Heart left ventricle (tissue), 16 donors: ENCODE results near the gene ETNK2. TPM values are rescaled to one million over a fixed set of nuclear protein-coding genes. Genes with fewer than 3 reads are reported as not detected.
"Not testable (repeated sequence)": the region's sequence is repeated elsewhere in the genome, so short reads cannot be mapped to it uniquely, and the experiment has no call there.

ENCODE experiments used
- ATAC-seq, 4 donors: fragments of 200-7000 bp; cut with Tn5 transposase; one replicate each; pipeline ENCODE4 v1.9.1; 2020 to 2022; ENCODE audit warnings: moderate library complexity in 4 of 4, mild to moderate bottlenecking in 3 of 4, moderate number of reproducible peaks in 1 of 4
- DNase-seq, 5 donors: peaks; one replicate each; pipeline ENCODE4 v3.0.0-alpha.2; 2020
- H3K27ac ChIP-seq, 12 donors: fragments of 200-600 bp; sonication (generic) in 4 of 12; one replicate each; pipeline versions ENCODE4 v1.5.0 to v1.8.0; 2016 to 2022; ENCODE audit warnings: mild to moderate bottlenecking in 2 of 12
- H3K27me3 ChIP-seq, 9 donors: fragments of 200-600 bp; sonication (generic) in 2 of 9; one replicate each; pipeline versions ENCODE4 v1.5.1 to v1.8.0; 2016 to 2022; ENCODE audit warnings: mild to moderate bottlenecking in 3 of 9
- H3K36me3 ChIP-seq, 9 donors: fragments of 200-600 bp; sonication (generic) in 2 of 9; one replicate each; pipeline versions ENCODE4 v1.5.0 to v1.8.0; 2018 to 2022; ENCODE audit warnings: mild to moderate bottlenecking in 2 of 9
- H3K4me1 ChIP-seq, 12 donors: fragments of 200-600 bp; sonication (generic) in 4 of 12; one replicate each; pipeline versions ENCODE4 v1.5.0 to v1.8.0; 2016 to 2022; ENCODE audit warnings: mild to moderate bottlenecking in 3 of 12
- H3K4me3 ChIP-seq, 12 donors: fragments of 200-600 bp; sonication (generic) in 4 of 12; one replicate each; pipeline versions ENCODE4 v1.5.0 to v1.8.0; 2017 to 2022; ENCODE audit warnings: mild to moderate bottlenecking in 9 of 12, moderate library complexity in 4 of 12
- H3K9me3 ChIP-seq, 12 donors: fragments of 200-600 bp; sonication (generic) in 4 of 12; one replicate each; pipeline versions ENCODE4 v1.5.0 to v1.8.0; 2016 to 2022; ENCODE audit warnings: mild to moderate bottlenecking in 1 of 12
- CTCF ChIP-seq, 12 donors: fragments of 200-600 bp; sonication (generic) in 4 of 12; IDR thresholded peaks; one replicate each; pipeline versions ENCODE4 v1.5.0 to v1.8.0; 2018 to 2022; ENCODE audit warnings: antibody characterized with exemption in 12 of 12, mild to moderate bottlenecking in 5 of 12
- POLR2A ChIP-seq, 2 donors: fragments of 450-650 bp; IDR thresholded peaks; one replicate each; pipeline ENCODE4 v1.6.1; 2017; ENCODE audit warnings: antibody characterized with exemption in 2 of 2, mild to moderate bottlenecking in 2 of 2, moderate library complexity in 2 of 2
- WGBS, 4 donors: extraction: QIAGEN DNeasy Blood & Tissue Kit in 2 of 4; methylation state at CpG; one replicate each; pipeline versions ENCODE4 v1.1.5 to v1.1.7; 2013 to 2018; 5-methylcytosine and 5-hydroxymethylcytosine counted together
- intact Hi-C, 10 donors: fragments of 100-400 bp; cut with DNase I; formaldehyde crosslinking; loops; one replicate each; pipeline versions ENCODE4 v1.11.1 to v1.14.2; 2022
- polyA plus RNA-seq, 2 donors: library from polyadenylated mRNA; stranded (reverse); fragments of 200-250 nt; gene quantifications; one replicate each; pipeline ENCODE4 v1.2.3, GENCODE V29; 2013
- total RNA-seq, 9 donors: library from RNA; depleted of rRNA in 2 of 9; stranded (reverse); fragments of >200 nt in 2 of 9; fragmentation: NEBNext Ultra II Directional in 3 of 9; extraction: Animal tissue kit (Norgen Biotek cat#: 25700) in 3 of 9; gene quantifications; one replicate each; pipeline versions ENCODE4 v1.1.0 to v1.2.4, GENCODE V29; 2016 to 2023
- donor health status: ischemic (EF 13 %, LVEDD 7.1; RV severe dilation, severe dysfunction).
- donor health status: healthy with polysubstance abuse.
- donor health status: DM: no; HTN: yes; CAD: no.
- donor health status: DM: no; HTN: no; CAD: no.
- donor health status: ischemic (EF 25% LVEDD 6.9; RV normal size, moderate dysfunction).
- donor health status: ischemic (EF 25% LVEDD 5.7; RV mildly dilated, moderate dysfunction).
- donor health status: healthy.
- donor health status: DM: yes; HTN: yes; CAD: no.
- donor health status: ischemic (EF 35%, LVEDD 5.7; RV mildly dilated, moderate dysfunction).
- donor health status: nonischemic (EF 11% LVEDD 7.7; RV severe dilation, severe dysfunction).
- donor health status: DM: yes; HTN: yes; CAD: no.
- donor health status: PGD.
- donor health status: ischemic (EF 29% LVEDD 5.4; RV normal size, mild dysfunction).
- donor health status: nonischemic (EF 23%, LVEDD 6.1; RV moderate dilation, normal function).

ETNK2 gene
- total and polyA plus RNA-seq, 11 donors = 1.1 to 16.3 (median 3.0) TPM

DNA sequence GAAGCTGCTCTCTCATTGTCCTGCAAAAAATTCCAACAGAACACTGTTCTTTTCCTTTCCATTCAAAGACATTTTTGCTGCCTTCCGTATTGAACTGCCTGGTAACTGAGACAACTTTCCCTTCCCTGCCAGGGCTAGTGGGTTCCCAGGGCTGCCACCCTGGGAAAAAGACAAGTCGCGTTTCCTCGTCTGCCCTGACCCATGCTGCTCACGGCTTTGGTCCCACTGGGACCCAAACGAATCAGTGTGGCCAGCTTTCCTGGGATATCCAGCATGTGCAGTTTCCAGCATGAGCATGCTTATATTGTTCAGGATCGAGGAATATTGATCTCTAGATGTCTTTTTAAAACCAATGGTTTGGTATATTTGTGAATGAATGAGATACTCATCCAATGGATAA is 60.8 kb downstream of the ETNK2 start:
- intact Hi-C loops = no loop called here
- ATAC-seq (no peak), DNase-seq (no peak)
- Histone ChIP-seq H3K9me3 (no peaks in the 10 kb centered on the region), H3K27ac (peak overlapping the region in 3 of 12 donors; percentile 13 to 92 (median 52)), H3K4me3 (no peak overlapping the region), H3K27me3 (no peaks in the 10 kb centered on the region), H3K36me3 (no peaks in the 10 kb centered on the region), H3K4me1 (peaks cover 7 to 90% (median 55%) of the 10 kb centered on the region in 12 donors)
- no peak for TF ChIP-seq POLR2A (IDR thresholded peaks at IDR 0.05)
- WGBS, 4 donors = 62 to 81% (median 73%) methylated on average over 7 of the region's 7 CpGs

GRCh38 chr1:204090132-204090531 is 61.7 kb downstream of the ETNK2 start:
- H3K9me3 ChIP-seq, H3K36me3 ChIP-seq, ATAC-seq, intact Hi-C loops, H3K4me3 ChIP-seq, H3K27me3 ChIP-seq, DNase-seq: not testable (repeated sequence)
- 72 to 94% (median 89%) methylated on average over 3 of the region's 3 CpGs for WGBS, 4 donors
- Histone ChIP-seq H3K4me1 (peaks cover 7 to 90% (median 51%) of the 10 kb centered on the region in 12 donors), H3K27ac (peak overlapping the region in 5 of 12 donors; percentile 27 to 92 (median 48))

DNA sequence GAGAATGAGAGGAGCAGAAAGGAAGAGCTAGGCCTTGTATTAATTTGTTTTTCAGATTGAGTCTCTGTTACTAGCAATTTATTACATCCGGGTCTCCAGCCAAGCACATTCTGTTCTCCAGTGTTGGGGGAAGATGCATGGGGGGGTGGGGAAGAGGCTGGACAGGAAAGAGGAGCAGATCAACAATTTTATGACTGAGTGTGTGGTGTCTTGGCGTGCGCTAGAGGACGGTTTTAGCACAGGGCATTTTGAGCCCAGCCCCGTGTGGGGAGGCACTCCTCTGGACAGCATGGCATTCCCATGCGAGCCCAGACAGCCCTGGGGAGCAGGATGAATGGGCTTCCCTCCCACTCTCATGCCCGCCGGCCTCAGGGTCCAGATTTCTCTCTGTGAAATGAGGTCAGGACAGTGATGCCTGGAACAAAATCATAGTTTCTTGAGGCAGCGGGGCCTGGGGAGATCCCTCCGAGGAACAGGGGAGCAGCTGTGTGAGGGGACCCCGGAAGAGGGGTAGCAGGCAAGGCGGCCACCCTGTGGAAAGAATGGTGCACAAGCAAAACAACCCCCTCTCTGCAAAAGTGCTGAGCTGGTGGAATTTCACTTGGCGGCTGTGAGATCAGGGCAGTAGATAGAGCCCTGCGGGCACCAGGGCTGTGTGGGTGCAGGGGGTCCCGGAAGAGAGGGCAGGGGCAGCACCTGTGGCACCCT is 62.6 kb downstream of the ETNK2 start:
- ATAC-seq = peak; percentile 12 to 61 (median 56)
- no peaks in the 10 kb centered on the region for H3K9me3 ChIP-seq
- H3K27me3 ChIP-seq = no peaks in the 10 kb centered on the region
- peaks cover 6 to 90% (median 45%) of the 10 kb centered on the region in 12 donors for H3K4me1 ChIP-seq
- intact Hi-C loops = loop anchor here in 1 of 10 donors (5.0 kb wide), 1 partner anchor 38 kb away; no protein-coding TSS in a partner anchor
- H3K36me3 ChIP-seq = no peaks in the 10 kb centered on the region
- no peak overlapping the region for H3K4me3 ChIP-seq
- WGBS, 4 donors = 61 to 77% (median 65%) methylated on average over 14 to 15 of the region's 15 CpGs
- TF ChIP-seq CTCF (IDR thresholded peaks at IDR 0.05) (no peak), POLR2A (IDR thresholded peaks at IDR 0.05) (no peak)
- DNase-seq = peak in 2 of 5 donors; percentile 37 to 52
- H3K27ac ChIP-seq = peak overlapping the region in 11 of 12 donors; percentile 26 to 92 (median 52)

GRCh38 chr1:204088596-204088995 is 63.2 kb downstream of the ETNK2 start:
- peaks cover 4 to 90% (median 44%) of the 10 kb centered on the region in 12 donors for H3K4me1 ChIP-seq
- no peak for ATAC-seq
- H3K27me3 ChIP-seq = no peaks in the 10 kb centered on the region
- DNase-seq = peak in 1 of 5 donors; percentile 57
- intact Hi-C loops = loop anchor here in 1 of 10 donors (5.0 kb wide), 1 partner anchor 39 kb away; no protein-coding TSS in a partner anchor
- no peak overlapping the region for H3K4me3 ChIP-seq
- no peaks in the 10 kb centered on the region for H3K36me3 ChIP-seq
- TF ChIP-seq CTCF (IDR thresholded peaks at IDR 0.05) = no peak
- TF ChIP-seq POLR2A (IDR thresholded peaks at IDR 0.05) = no peak
- peak overlapping the region; percentile 26 to 92 (median 54) for H3K27ac ChIP-seq
- WGBS, 4 donors = 57 to 73% (median 70%) methylated on average over 8 of the region's 8 CpGs
- H3K9me3 ChIP-seq = no peaks in the 10 kb centered on the region

- peak in 3 of 5 donors; percentile 17 to 64 (median 54) for DNase-seq
- Histone ChIP-seq H3K4me3 (no peak overlapping the region), H3K27ac (peak overlapping the region; percentile 26 to 92 (median 54))
Observed at GRCh38 chr1:204087893-204088528, 63.8 kb downstream of the ETNK2 start.

More at GRCh38 chr1:204087893-204088528, 63.8 kb downstream of the ETNK2 start:
- no peak for ATAC-seq
- TF ChIP-seq CTCF (IDR thresholded peaks at IDR 0.05) (no peak), POLR2A (IDR thresholded peaks at IDR 0.05) (no peak)
- 43 to 67% (median 54%) methylated on average over 7 of the region's 7 CpGs for WGBS, 4 donors
- peaks cover 4 to 90% (median 41%) of the 10 kb centered on the region in 12 donors for H3K4me1 ChIP-seq
- no peaks in the 10 kb centered on the region for H3K27me3 ChIP-seq
- intact Hi-C loops = loop anchor here in 1 of 10 donors (5.0 kb wide), 1 partner anchor 39 kb away; no protein-coding TSS in a partner anchor
- no peaks in the 10 kb centered on the region for H3K9me3 ChIP-seq
- no peaks in the 10 kb centered on the region for H3K36me3 ChIP-seq
